Heart left ventricle (tissue), 16 donors: ENCODE results near the gene TCN2. TPM values are rescaled to one million over a fixed set of nuclear protein-coding genes. Genes with fewer than 3 reads are reported as not detected.

Experiments
- ATAC-seq, 4 donors: fragments of 200-7000 bp; cut with Tn5 transposase; one replicate each; pipeline ENCODE4 v1.9.1; 2020 to 2022; ENCODE audit warnings: moderate library complexity in 4 of 4, mild to moderate bottlenecking in 3 of 4, moderate number of reproducible peaks in 1 of 4
- DNase-seq, 5 donors: peaks; one replicate each; pipeline ENCODE4 v3.0.0-alpha.2; 2020
- H3K27ac ChIP-seq, 12 donors: fragments of 200-600 bp; sonication (generic) in 4 of 12; one replicate each; pipeline versions ENCODE4 v1.5.0 to v1.8.0; 2016 to 2022; ENCODE audit warnings: mild to moderate bottlenecking in 2 of 12
- H3K27me3 ChIP-seq, 9 donors: fragments of 200-600 bp; sonication (generic) in 2 of 9; one replicate each; pipeline versions ENCODE4 v1.5.1 to v1.8.0; 2016 to 2022; ENCODE audit warnings: mild to moderate bottlenecking in 3 of 9
- H3K36me3 ChIP-seq, 9 donors: fragments of 200-600 bp; sonication (generic) in 2 of 9; one replicate each; pipeline versions ENCODE4 v1.5.0 to v1.8.0; 2018 to 2022; ENCODE audit warnings: mild to moderate bottlenecking in 2 of 9
- H3K4me1 ChIP-seq, 12 donors: fragments of 200-600 bp; sonication (generic) in 4 of 12; one replicate each; pipeline versions ENCODE4 v1.5.0 to v1.8.0; 2016 to 2022; ENCODE audit warnings: mild to moderate bottlenecking in 3 of 12
- H3K4me3 ChIP-seq, 12 donors: fragments of 200-600 bp; sonication (generic) in 4 of 12; one replicate each; pipeline versions ENCODE4 v1.5.0 to v1.8.0; 2017 to 2022; ENCODE audit warnings: mild to moderate bottlenecking in 9 of 12, moderate library complexity in 4 of 12
- H3K9me3 ChIP-seq, 12 donors: fragments of 200-600 bp; sonication (generic) in 4 of 12; one replicate each; pipeline versions ENCODE4 v1.5.0 to v1.8.0; 2016 to 2022; ENCODE audit warnings: mild to moderate bottlenecking in 1 of 12
- POLR2A ChIP-seq, 2 donors: fragments of 450-650 bp; IDR thresholded peaks; one replicate each; pipeline ENCODE4 v1.6.1; 2017; ENCODE audit warnings: antibody characterized with exemption in 2 of 2, mild to moderate bottlenecking in 2 of 2, moderate library complexity in 2 of 2
- WGBS, 4 donors: extraction: QIAGEN DNeasy Blood & Tissue Kit in 2 of 4; methylation state at CpG; one replicate each; pipeline versions ENCODE4 v1.1.5 to v1.1.7; 2013 to 2018; 5-methylcytosine and 5-hydroxymethylcytosine counted together
- intact Hi-C, 10 donors: fragments of 100-400 bp; cut with DNase I; formaldehyde crosslinking; loops; one replicate each; pipeline versions ENCODE4 v1.11.1 to v1.14.2; 2022
- polyA plus RNA-seq, 2 donors: library from polyadenylated mRNA; stranded (reverse); fragments of 200-250 nt; gene quantifications; one replicate each; pipeline ENCODE4 v1.2.3, GENCODE V29; 2013
- total RNA-seq, 9 donors: library from RNA; depleted of rRNA in 2 of 9; stranded (reverse); fragments of >200 nt in 2 of 9; fragmentation: NEBNext Ultra II Directional in 3 of 9; extraction: Animal tissue kit (Norgen Biotek cat#: 25700) in 3 of 9; gene quantifications; one replicate each; pipeline versions ENCODE4 v1.1.0 to v1.2.4, GENCODE V29; 2016 to 2023
- TF ChIP-seq, protein P1 (sequence below), 12 donors: fragments of 200-600 bp; sonication (generic) in 4 of 12; IDR thresholded peaks; one replicate each; pipeline versions ENCODE4 v1.5.0 to v1.8.0; 2018 to 2022; ENCODE audit warnings: antibody characterized with exemption in 12 of 12, mild to moderate bottlenecking in 5 of 12
- donor health status: ischemic (EF 13 %, LVEDD 7.1; RV severe dilation, severe dysfunction).
- donor health status: healthy with polysubstance abuse.
- donor health status: DM: no; HTN: yes; CAD: no.
- donor health status: DM: no; HTN: no; CAD: no.
- donor health status: ischemic (EF 25% LVEDD 6.9; RV normal size, moderate dysfunction).
- donor health status: ischemic (EF 25% LVEDD 5.7; RV mildly dilated, moderate dysfunction).
- donor health status: healthy.
- donor health status: DM: yes; HTN: yes; CAD: no.
- donor health status: ischemic (EF 35%, LVEDD 5.7; RV mildly dilated, moderate dysfunction).
- donor health status: nonischemic (EF 11% LVEDD 7.7; RV severe dilation, severe dysfunction).
- donor health status: DM: yes; HTN: yes; CAD: no.
- donor health status: PGD.
- donor health status: ischemic (EF 29% LVEDD 5.4; RV normal size, mild dysfunction).
- donor health status: nonischemic (EF 23%, LVEDD 6.1; RV moderate dilation, normal function).

The TCN2 gene
- total and polyA plus RNA-seq, 11 donors = 11.0 to 69.9 (median 19.3) TPM

- no peak for DNase-seq
- Histone ChIP-seq H3K27ac (no peak overlapping the region), H3K4me3 (peak overlapping the region in 1 of 12 donors; percentile 81), H3K9me3 (no peaks in the 10 kb centered on the region), H3K27me3 (no peaks in the 10 kb centered on the region), H3K36me3 (no peaks in the 10 kb centered on the region), H3K4me1 (peaks cover 0 to 47% (median 32%) of the 10 kb centered on the region in 12 donors)
- ATAC-seq = no peak
- intact Hi-C loops = loop anchor here in 4 of 10 donors (5.0 to 10.0 kb wide), 4 partner anchors 35 to 285 kb away; no protein-coding TSS in a partner anchor
- TF ChIP-seq, protein P1, sequence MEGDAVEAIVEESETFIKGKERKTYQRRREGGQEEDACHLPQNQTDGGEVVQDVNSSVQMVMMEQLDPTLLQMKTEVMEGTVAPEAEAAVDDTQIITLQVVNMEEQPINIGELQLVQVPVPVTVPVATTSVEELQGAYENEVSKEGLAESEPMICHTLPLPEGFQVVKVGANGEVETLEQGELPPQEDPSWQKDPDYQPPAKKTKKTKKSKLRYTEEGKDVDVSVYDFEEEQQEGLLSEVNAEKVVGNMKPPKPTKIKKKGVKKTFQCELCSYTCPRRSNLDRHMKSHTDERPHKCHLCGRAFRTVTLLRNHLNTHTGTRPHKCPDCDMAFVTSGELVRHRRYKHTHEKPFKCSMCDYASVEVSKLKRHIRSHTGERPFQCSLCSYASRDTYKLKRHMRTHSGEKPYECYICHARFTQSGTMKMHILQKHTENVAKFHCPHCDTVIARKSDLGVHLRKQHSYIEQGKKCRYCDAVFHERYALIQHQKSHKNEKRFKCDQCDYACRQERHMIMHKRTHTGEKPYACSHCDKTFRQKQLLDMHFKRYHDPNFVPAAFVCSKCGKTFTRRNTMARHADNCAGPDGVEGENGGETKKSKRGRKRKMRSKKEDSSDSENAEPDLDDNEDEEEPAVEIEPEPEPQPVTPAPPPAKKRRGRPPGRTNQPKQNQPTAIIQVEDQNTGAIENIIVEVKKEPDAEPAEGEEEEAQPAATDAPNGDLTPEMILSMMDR (IDR thresholded peaks at IDR 0.05) = no peak
- TF ChIP-seq POLR2A (IDR thresholded peaks at IDR 0.05) = no peak
- WGBS, 4 donors = 76 to 90% (median 79%) methylated on average over 1 of the region's 1 CpG
Measured at GRCh38 chr22:30637701-30638114, 30.7 kb downstream of the TCN2 start.

DNA sequence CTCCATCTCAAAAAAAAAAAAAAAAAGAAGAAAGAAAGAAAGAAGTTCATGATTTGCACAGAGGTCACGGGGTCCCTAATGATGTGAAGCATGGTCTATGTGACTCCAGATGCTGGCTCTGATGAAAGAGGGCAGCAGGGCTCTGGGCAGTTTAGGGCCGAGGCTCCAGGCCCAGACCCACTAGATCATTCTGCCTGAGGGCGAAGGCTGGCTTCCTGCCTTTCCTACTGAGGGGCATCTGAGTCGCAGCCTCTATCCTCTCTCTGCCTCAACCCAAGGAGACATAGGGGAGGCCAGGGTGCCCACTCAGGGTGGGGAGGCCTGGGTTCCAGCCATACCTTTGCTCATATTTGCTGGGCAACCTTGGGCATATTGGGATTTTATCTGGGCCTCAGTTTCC is 33.4 kb downstream of the TCN2 start:
- peaks cover 0 to 45% (median 27%) of the 10 kb centered on the region in 12 donors for H3K4me1 ChIP-seq
- TF ChIP-seq, protein P1 (IDR thresholded peaks at IDR 0.05) = no peak
- TF ChIP-seq POLR2A (IDR thresholded peaks at IDR 0.05) = no peak
- no peak for DNase-seq
- no peaks in the 10 kb centered on the region for H3K36me3 ChIP-seq
- H3K9me3 ChIP-seq = no peaks in the 10 kb centered on the region
- no peak overlapping the region for H3K4me3 ChIP-seq
- no peak for ATAC-seq
- no peaks in the 10 kb centered on the region for H3K27me3 ChIP-seq
- WGBS, 4 donors = 86 to 98% (median 94%) methylated on average over 4 of the region's 4 CpGs
- H3K27ac ChIP-seq = peak overlapping the region in 5 of 12 donors; percentile 15 to 64 (median 50)
- intact Hi-C loops = no loop called here

DNA sequence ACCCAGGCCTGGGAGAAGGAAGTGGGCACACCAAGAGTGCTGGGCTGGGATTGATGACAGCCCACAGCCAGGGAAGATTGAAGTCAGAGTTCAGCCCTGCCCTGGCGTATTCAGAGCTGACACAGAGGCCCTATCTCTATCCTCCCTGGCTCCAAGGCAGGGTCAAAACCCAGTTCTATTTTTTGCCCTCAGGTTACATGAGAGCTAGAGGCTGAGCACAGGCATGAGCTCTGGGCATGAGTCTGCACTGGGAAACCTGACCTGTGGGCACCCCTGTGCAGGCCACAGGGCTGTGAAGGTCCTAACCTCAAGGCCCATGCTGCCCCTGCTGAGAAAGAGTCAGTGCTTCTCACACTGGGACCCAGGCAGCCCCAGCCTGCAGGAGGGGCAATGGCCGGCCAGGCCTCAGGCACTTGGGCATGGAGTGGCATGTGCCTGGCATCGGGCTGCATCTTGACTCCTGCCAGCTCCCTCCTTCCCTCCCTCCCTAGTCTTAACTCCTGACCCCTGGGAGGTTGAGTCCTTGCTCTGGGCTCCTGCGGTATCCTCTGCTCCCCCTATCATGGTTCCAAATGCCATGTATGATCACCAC is 34.0 kb downstream of the TCN2 start:
- Histone ChIP-seq H3K36me3 (no peaks in the 10 kb centered on the region), H3K9me3 (no peaks in the 10 kb centered on the region), H3K4me3 (no peak overlapping the region), H3K27me3 (no peaks in the 10 kb centered on the region), H3K4me1 (peaks cover 0 to 42% (median 26%) of the 10 kb centered on the region in 12 donors), H3K27ac (peak overlapping the region in 5 of 12 donors; percentile 15 to 64 (median 50))
- DNase-seq = peak in 1 of 5 donors; percentile 49
- WGBS, 4 donors = 53 to 78% (median 69%) methylated on average over 4 of the region's 4 CpGs
- TF ChIP-seq, protein P1 (IDR thresholded peaks at IDR 0.05) = no peak
- TF ChIP-seq POLR2A (IDR thresholded peaks at IDR 0.05) = no peak
- ATAC-seq = peak; percentile 6 to 64 (median 49)
- intact Hi-C loops = no loop called here

GRCh38 chr22:30643055-30643875 is 36.3 kb downstream of the TCN2 start:
- H3K9me3 ChIP-seq = no peaks in the 10 kb centered on the region
- 69 to 77% (median 71%) methylated on average over 16 of the region's 16 CpGs for WGBS, 4 donors
- peaks cover 0 to 23% (median 7%) of the 10 kb centered on the region in 12 donors for H3K4me1 ChIP-seq
- no peak for TF ChIP-seq POLR2A (IDR thresholded peaks at IDR 0.05)
- TF ChIP-seq, protein P1 (IDR thresholded peaks at IDR 0.05) = no peak
- peak overlapping the region in 5 of 12 donors; percentile 8 to 52 (median 23) for H3K27ac ChIP-seq
- H3K36me3 ChIP-seq = peaks cover 0 to 7% (median 0%) of the 10 kb centered on the region in 9 donors
- no peak overlapping the region for H3K4me3 ChIP-seq
- DNase-seq = peak in 4 of 5 donors; percentile 28 to 70 (median 56)
- intact Hi-C loops = no loop called here
- ATAC-seq = peak; percentile 39 to 78 (median 77)
- no peaks in the 10 kb centered on the region for H3K27me3 ChIP-seq
